ENCODE results near the gene SAFB2. TPM values are rescaled to one million over a fixed set of nuclear protein-coding genes. Genes with fewer than 3 reads are reported as not detected.

Gene SAFB2
- total and polyA plus RNA-seq, 2 donors from 2014 or later, result 67.1 to 113 TPM

GRCh38 chr19:5619946-5620345 is 2.6 kb downstream of the SAFB2 start:
- DNase-seq (no peak), FAIRE-seq (peak; percentile 32)
- Histone ChIP-seq H3K27me3 (ENCODE audit: control insufficient read depth, insufficient read depth, low read length) (no peaks in the 10 kb centered on the region), H3K9me3 (ENCODE audit: control insufficient read depth in 2 of 3, insufficient read depth in 1 of 3, low read length in 3 of 3) (no peaks in the 10 kb centered on the region), H3K4me3 (ENCODE audit: low read length in 3 of 3) (peak overlapping the region in 2 of 3 donors; percentile 20 to 98), H3K4me1 (ENCODE audit: control insufficient read depth in 2 of 3, insufficient read depth in 2 of 3, low read depth in 1 of 3, low read length in 3 of 3) (peaks cover 2 to 20% (median 18%) of the 10 kb centered on the region in 3 donors), H3K36me3 (ENCODE audit: control insufficient read depth in 2 of 3, insufficient read depth in 3 of 3, low read length in 3 of 3) (peaks cover 8 to 47% (median 27%) of the 10 kb centered on the region in 3 donors), H3K9ac (ENCODE audit: low read length in 3 of 3) (peak overlapping the region in 1 of 3 donors; percentile 30), H3K27ac (ENCODE audit: low read depth in 2 of 2, low read length in 2 of 2) (peak overlapping the region in 1 of 2 donors; percentile 18)
- TF ChIP-seq, protein P1, sequence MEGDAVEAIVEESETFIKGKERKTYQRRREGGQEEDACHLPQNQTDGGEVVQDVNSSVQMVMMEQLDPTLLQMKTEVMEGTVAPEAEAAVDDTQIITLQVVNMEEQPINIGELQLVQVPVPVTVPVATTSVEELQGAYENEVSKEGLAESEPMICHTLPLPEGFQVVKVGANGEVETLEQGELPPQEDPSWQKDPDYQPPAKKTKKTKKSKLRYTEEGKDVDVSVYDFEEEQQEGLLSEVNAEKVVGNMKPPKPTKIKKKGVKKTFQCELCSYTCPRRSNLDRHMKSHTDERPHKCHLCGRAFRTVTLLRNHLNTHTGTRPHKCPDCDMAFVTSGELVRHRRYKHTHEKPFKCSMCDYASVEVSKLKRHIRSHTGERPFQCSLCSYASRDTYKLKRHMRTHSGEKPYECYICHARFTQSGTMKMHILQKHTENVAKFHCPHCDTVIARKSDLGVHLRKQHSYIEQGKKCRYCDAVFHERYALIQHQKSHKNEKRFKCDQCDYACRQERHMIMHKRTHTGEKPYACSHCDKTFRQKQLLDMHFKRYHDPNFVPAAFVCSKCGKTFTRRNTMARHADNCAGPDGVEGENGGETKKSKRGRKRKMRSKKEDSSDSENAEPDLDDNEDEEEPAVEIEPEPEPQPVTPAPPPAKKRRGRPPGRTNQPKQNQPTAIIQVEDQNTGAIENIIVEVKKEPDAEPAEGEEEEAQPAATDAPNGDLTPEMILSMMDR (IDR thresholded peaks at IDR 0.05; ENCODE audit: borderline replicate concordance, extremely low read depth, insufficient read depth), result no peak
- intact Hi-C loops (cut with DNase I), result no loop called here

- Histone ChIP-seq H3K27me3 (ENCODE audit: control insufficient read depth, insufficient read depth, low read length) (no peaks in the 10 kb centered on the region), H3K4me1 (ENCODE audit: control insufficient read depth in 2 of 3, insufficient read depth in 2 of 3, low read depth in 1 of 3, low read length in 3 of 3) (peaks cover 2 to 18% (median 16%) of the 10 kb centered on the region in 3 donors), H3K4me3 (ENCODE audit: low read length in 3 of 3) (peak overlapping the region in 1 of 3 donors; percentile 98), H3K9ac (ENCODE audit: low read length in 3 of 3) (no peak overlapping the region), H3K36me3 (ENCODE audit: control insufficient read depth in 2 of 3, insufficient read depth in 3 of 3, low read length in 3 of 3) (peaks cover 13 to 59% (median 36%) of the 10 kb centered on the region in 3 donors), H3K27ac (ENCODE audit: low read depth in 2 of 2, low read length in 2 of 2) (no peak overlapping the region), H3K9me3 (ENCODE audit: control insufficient read depth in 2 of 3, insufficient read depth in 1 of 3, low read length in 3 of 3) (no peaks in the 10 kb centered on the region)
- TF ChIP-seq, protein P1 (IDR thresholded peaks at IDR 0.05; ENCODE audit: borderline replicate concordance, extremely low read depth, insufficient read depth), result no peak
- FAIRE-seq (no peak), DNase-seq (no peak)
- intact Hi-C loops (cut with DNase I), result no loop called here
These were observed 4.0 kb downstream of the SAFB2 start for GRCh38 chr19:5618591-5618990.

DNA sequence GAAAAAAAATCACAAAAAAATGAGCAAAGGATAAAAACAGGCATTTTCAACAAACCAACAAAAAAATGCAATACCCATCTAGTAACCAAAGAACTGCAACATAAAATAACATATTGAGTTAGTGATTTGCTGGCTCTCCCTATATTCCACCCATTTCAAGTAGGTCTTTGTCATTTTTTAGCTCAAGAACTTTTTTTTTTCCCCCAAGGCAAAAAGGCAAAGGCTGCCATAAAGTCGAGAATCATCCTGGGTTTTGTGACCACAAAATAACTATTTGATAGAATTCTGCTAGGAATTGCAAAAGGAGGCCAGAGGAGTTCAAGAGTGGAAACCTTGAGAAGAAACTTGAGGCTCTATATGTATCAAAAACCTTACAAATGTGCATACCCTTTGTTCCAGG is 5.5 kb downstream of the SAFB2 start:
- FAIRE-seq, result no peak

More for the DNA sequence above, 5.5 kb downstream of the SAFB2 start:
- peaks cover 16 to 74% (median 48%) of the 10 kb centered on the region in 3 donors for H3K36me3 ChIP-seq (ENCODE audit: control insufficient read depth in 2 of 3, insufficient read depth in 3 of 3, low read length in 3 of 3)
- no peaks in the 10 kb centered on the region for H3K27me3 ChIP-seq (ENCODE audit: control insufficient read depth, insufficient read depth, low read length)
- no peak for DNase-seq
- H3K9ac ChIP-seq (ENCODE audit: low read length in 3 of 3), result no peak overlapping the region
- H3K4me1 ChIP-seq (ENCODE audit: control insufficient read depth in 2 of 3, insufficient read depth in 2 of 3, low read depth in 1 of 3, low read length in 3 of 3), result peaks cover 2 to 18% (median 16%) of the 10 kb centered on the region in 3 donors
- TF ChIP-seq, protein P1 (IDR thresholded peaks at IDR 0.05; ENCODE audit: borderline replicate concordance, extremely low read depth, insufficient read depth), result no peak
- no peak overlapping the region for H3K4me3 ChIP-seq (ENCODE audit: low read length in 3 of 3)
- no peaks in the 10 kb centered on the region for H3K9me3 ChIP-seq (ENCODE audit: control insufficient read depth in 2 of 3, insufficient read depth in 1 of 3, low read length in 3 of 3)
- intact Hi-C loops (cut with DNase I), result no loop called here
- H3K27ac ChIP-seq (ENCODE audit: low read depth in 2 of 2, low read length in 2 of 2), result no peak overlapping the region

Measured in kidney (tissue), 14 donors.